ENCODE results near the gene POLR2J2.
"Not testable (repeated sequence)": the region's sequence is repeated elsewhere in the genome, so short reads cannot be mapped to it uniquely, and the experiment has no call there.

GRCh38 chr7:102675545-102675944 is 4.1 kb upstream of the POLR2J2 start:
- TF ChIP-seq CTCF (IDR thresholded peaks at IDR 0.05; ENCODE audit: insufficient read depth, low read length, poor library complexity, severe bottlenecking); EZH2phosphoT487 (conservative IDR thresholded peaks at IDR 0.05; ENCODE audit: low read length): not testable (repeated sequence)
